GM12878 (cell line): ENCODE data around the gene BBOF1. TPM values are rescaled to one million over a fixed set of nuclear protein-coding genes. Genes with fewer than 3 reads are reported as not detected.

Experiments used
- BCLAF1 ChIP-seq: fragments of 450-650 bp; IDR thresholded peaks from 2 replicates; pipeline ENCODE4 v1.6.1; 2017; ENCODE audit warnings: antibody characterized with exemption, mild to moderate bottlenecking, moderate library complexity
- CBFB ChIP-seq: IDR thresholded peaks from 2 replicates; pipeline ENCODE4 v1.6.1; 2016; ENCODE audit warnings: antibody characterized with exemption, low read depth
- CREM ChIP-seq: IDR thresholded peaks from 2 replicates; pipeline ENCODE4 v1.6.1; 2014; ENCODE audit warnings: antibody characterized with exemption, low read depth
- DPF2 ChIP-seq: fragments of 450-650 bp; IDR thresholded peaks from 2 replicates; pipeline ENCODE4 v1.6.1; 2017; ENCODE audit warnings: mild to moderate bottlenecking
- FOS ChIP-seq: IDR thresholded peaks from 3 replicates; pipeline ENCODE4 v1.6.1; 2011; ENCODE audit warnings: borderline replicate concordance; ENCODE audit not compliant: insufficient read length; ENCODE audit errors: extremely low read depth
- IRF3 ChIP-seq: fragments of 450-650 bp; IDR thresholded peaks from 2 replicates; pipeline ENCODE4 v1.6.1; 2014; ENCODE audit warnings: mild to moderate bottlenecking
- MLLT1 ChIP-seq: fragments of 450-650 bp; IDR thresholded peaks from 2 replicates; pipeline ENCODE4 v1.6.1; 2016; ENCODE audit warnings: mild to moderate bottlenecking
- MTA2 ChIP-seq: fragments of 450-650 bp; IDR thresholded peaks from 2 replicates; pipeline ENCODE4 v1.6.1; 2016; ENCODE audit warnings: low read depth, mild to moderate bottlenecking, moderate library complexity
- NFXL1 ChIP-seq: fragments of 450-650 bp; IDR thresholded peaks from 2 replicates; pipeline ENCODE4 v1.6.1; 2017; ENCODE audit warnings: antibody characterized with exemption, mild to moderate bottlenecking, borderline replicate concordance
- NFYB ChIP-seq: IDR thresholded peaks from 2 replicates; pipeline ENCODE4 v1.6.1; 2011; ENCODE audit warnings: low read depth, mild to moderate bottlenecking, low read length, improper control_type of control experiment, moderate library complexity; ENCODE audit not compliant: insufficient read depth
- PRDM15 ChIP-seq: fragments of 450-650 bp; formaldehyde crosslinking; IDR thresholded peaks from 2 replicates; pipeline ENCODE4 v1.4.0; 2020; ENCODE audit warnings: mild to moderate bottlenecking, moderate library complexity
- RELB ChIP-seq: fragments of 450-650 bp; IDR thresholded peaks from 2 replicates; pipeline ENCODE4 v1.6.1; 2017; ENCODE audit warnings: low read depth, mild to moderate bottlenecking, moderate library complexity
- RFX5 ChIP-seq: IDR thresholded peaks from 2 replicates; pipeline ENCODE4 v1.6.1; 2011; ENCODE audit warnings: low read depth, low read length, improper control_type of control experiment
- SMAD5 ChIP-seq: IDR thresholded peaks from 2 replicates; pipeline ENCODE4 v1.6.1; 2016; ENCODE audit warnings: antibody characterized with exemption, low read depth
- SMC3 ChIP-seq: IDR thresholded peaks from 2 replicates; pipeline ENCODE4 v1.6.1; 2011; ENCODE audit warnings: low read length, improper control_type of control experiment, borderline replicate concordance
- SRF ChIP-seq, 2 experiments: IDR thresholded peaks; 2 replicates each; pipeline ENCODE4 v1.6.1; 2011; ENCODE audit warnings: low read depth in 2 of 2, low read length in 2 of 2, mild to moderate bottlenecking in 1 of 2, moderate library complexity in 1 of 2
- STAT3 ChIP-seq: IDR thresholded peaks from 2 replicates; pipeline ENCODE4 v1.6.1; 2011; ENCODE audit warnings: low read depth, low read length, improper control_type of control experiment
- TCF12 ChIP-seq: IDR thresholded peaks from 2 replicates; pipeline ENCODE4 v1.6.1; 2011; ENCODE audit warnings: low read depth, mild to moderate bottlenecking, low read length
- polyA plus RNA-seq, 11 experiments: library from polyadenylated mRNA; depleted of rRNA in 4 of 11; unstranded in 6 of 11; stranded (reverse) in 5 of 11; fragments of >200 nt; fragmentation: Nextera tagmentation in 4 of 11; fragmentation: Illumina TruSeq in 1 of 11; extraction: Ambion mirVana in 4 of 11; extraction: Trizol in 1 of 11; gene quantifications; 1 replicate in 1 of 11; 2 replicates in 10 of 11; pipeline versions ENCODE4 v1.2.1 to v1.2.3, GENCODE V29; 2011 to 2016; ENCODE audit warnings: inconsistent platforms in 2 of 11, missing spikeins in 2 of 11, low read depth in 1 of 11
- total RNA-seq, 4 experiments: library from RNA; depleted of rRNA in 3 of 4; stranded (reverse); fragments of >200 nt in 3 of 4; fragmentation: Illumina TruSeq in 1 of 4; extraction: Trizol in 1 of 4; gene quantifications; 2 replicates each; pipeline versions ENCODE4 v1.2.1 to v1.2.3, GENCODE V29; 2013 to 2021

BBOF1 gene
- total and polyA plus RNA-seq, 10 of the 15 experiments (the other 5 are each of a cell fraction or from before 2014, with no cell fraction given) = 0.50 to 2.6 (median 0.79) TPM

- TF ChIP-seq TCF12 (0 out of 2 replicates have a peak, but pooled peaks have one; percentile 32), RFX5 (peak; percentile 94), FOS (peak; percentile 73), PRDM15 (peak; percentile 85), IRF3 (peak; percentile 80; the same call in 1 of the 2 replicates), NFXL1 (no peak), CBFB (0 out of 2 replicates have a peak, but pooled peaks have one; percentile 9), CREM (peak; percentile 77; the same call in 1 of the 2 replicates), SRF (IDR thresholded peaks at IDR 0.05; ENCODE audit: low read depth in 2 of 2, low read length in 2 of 2) (0 out of 4 replicates have a peak, but pooled peaks of 1 of the 2 experiments have one; percentile 53), BCLAF1 (no peak), DPF2 (no peak), SMC3 (no peak), MTA2 (no peak; the same call in 1 of the 2 replicates), MLLT1 (peak; percentile 61), NFYB (peak; percentile 94), STAT3 (no peak), SMAD5 (no peak), RELB (peak; percentile 99)
Measured at GRCh38 chr14:74084277-74085046, 65.3 kb downstream of the BBOF1 start, which contains the start of the genes ALDH6A1 and LIN52 (continued).
